OCI-LY3 (cell line): Measurements from ENCODE around the gene BMP7.

Source experiments
- EZH2phosphoT487 ChIP-seq: fragments of 200-600 bp; shearing (Covaris generic); IDR thresholded peaks from 2 replicates; pipeline ENCODE4 v1.6.1; 2018; ENCODE audit warnings: antibody characterized with exemption, mixed run types, low read depth
- TF ChIP-seq, protein P1 (sequence below): fragments of 200-600, 300-600 bp; sonication (generic); IDR thresholded peaks from 2 replicates; pipeline ENCODE4 v1.5.1; 2014; ENCODE audit warnings: antibody characterized with exemption, low read length, low read depth

GRCh38 chr20:57163041-57163440 is 103.4 kb downstream of the BMP7 start:
- TF ChIP-seq, protein P1, sequence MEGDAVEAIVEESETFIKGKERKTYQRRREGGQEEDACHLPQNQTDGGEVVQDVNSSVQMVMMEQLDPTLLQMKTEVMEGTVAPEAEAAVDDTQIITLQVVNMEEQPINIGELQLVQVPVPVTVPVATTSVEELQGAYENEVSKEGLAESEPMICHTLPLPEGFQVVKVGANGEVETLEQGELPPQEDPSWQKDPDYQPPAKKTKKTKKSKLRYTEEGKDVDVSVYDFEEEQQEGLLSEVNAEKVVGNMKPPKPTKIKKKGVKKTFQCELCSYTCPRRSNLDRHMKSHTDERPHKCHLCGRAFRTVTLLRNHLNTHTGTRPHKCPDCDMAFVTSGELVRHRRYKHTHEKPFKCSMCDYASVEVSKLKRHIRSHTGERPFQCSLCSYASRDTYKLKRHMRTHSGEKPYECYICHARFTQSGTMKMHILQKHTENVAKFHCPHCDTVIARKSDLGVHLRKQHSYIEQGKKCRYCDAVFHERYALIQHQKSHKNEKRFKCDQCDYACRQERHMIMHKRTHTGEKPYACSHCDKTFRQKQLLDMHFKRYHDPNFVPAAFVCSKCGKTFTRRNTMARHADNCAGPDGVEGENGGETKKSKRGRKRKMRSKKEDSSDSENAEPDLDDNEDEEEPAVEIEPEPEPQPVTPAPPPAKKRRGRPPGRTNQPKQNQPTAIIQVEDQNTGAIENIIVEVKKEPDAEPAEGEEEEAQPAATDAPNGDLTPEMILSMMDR = no peak
- TF ChIP-seq EZH2phosphoT487 = no peak
